ENCODE results near the gene LARGE2.

The LARGE2 gene

GRCh38 chr11:45927332-45927683, 4.9 kb downstream of the LARGE2 start:
- Mint-ChIP-seq H3K9me3 (no peaks in the 10 kb centered on the region), H3K27ac (peak overlapping the region; percentile 9), H3K36me3 (peaks cover 21% of the 10 kb centered on the region), H3K27me3 (no peaks in the 10 kb centered on the region), H3K4me3 (no peak overlapping the region), H3K4me1 (peaks cover 47% of the 10 kb centered on the region)
- ATAC-seq (ENCODE audit: low read depth) (no peak), DNase-seq (ENCODE audit: low spot score in 2 of 2) (no peak)

GRCh38 chr11:45927684-45928413, 5.4 kb downstream of the LARGE2 start:
- Mint-ChIP-seq H3K4me3 (no peak overlapping the region), H3K27me3 (no peaks in the 10 kb centered on the region), H3K4me1 (peaks cover 50% of the 10 kb centered on the region), H3K27ac (peak overlapping the region; percentile 9), H3K9me3 (no peaks in the 10 kb centered on the region), H3K36me3 (peaks cover 21% of the 10 kb centered on the region)
- DNase-seq (ENCODE audit: low spot score in 2 of 2) (no peak), ATAC-seq (ENCODE audit: low read depth) (no peak)

DNA sequence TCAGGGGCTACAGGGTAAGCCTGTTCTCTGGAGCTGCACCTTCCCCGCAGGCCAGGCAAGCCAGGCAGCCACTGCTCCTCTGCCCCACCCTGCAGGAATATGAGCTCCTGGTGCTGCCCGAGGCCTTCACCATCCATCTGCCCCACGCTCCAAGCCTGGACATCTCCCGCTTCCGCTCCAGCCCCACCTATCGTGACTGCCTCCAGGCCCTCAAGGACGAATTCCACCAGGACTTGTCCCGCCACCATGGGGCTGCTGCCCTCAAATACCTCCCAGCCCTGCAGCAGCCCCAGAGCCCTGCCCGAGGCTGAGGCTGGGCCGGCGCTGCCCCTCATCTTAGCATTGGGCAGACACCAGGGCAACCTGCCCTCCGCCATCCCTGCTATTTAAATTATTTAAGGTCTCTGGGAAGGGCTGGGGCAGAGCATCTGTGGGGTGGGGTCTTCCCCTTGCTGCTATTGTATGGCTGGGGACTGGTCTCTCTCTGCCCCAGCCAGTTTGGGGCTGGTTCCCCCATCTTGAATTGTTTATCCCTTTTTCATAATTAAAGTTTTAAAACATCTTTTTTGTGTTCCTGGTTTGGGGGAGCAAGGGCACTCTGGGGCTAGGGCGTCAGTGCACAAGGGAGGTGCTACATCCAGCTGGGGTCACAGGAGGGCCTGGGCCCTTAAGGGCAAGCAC, 6.2 kb downstream of the LARGE2 start:
- Mint-ChIP-seq H3K36me3 (peaks cover 19% of the 10 kb centered on the region), H3K27me3 (no peaks in the 10 kb centered on the region), H3K4me1 (peaks cover 55% of the 10 kb centered on the region), H3K27ac (peak overlapping the region; percentile 95), H3K4me3 (peak overlapping the region; percentile 28), H3K9me3 (no peaks in the 10 kb centered on the region)
- ATAC-seq (ENCODE audit: low read depth) (no peak), DNase-seq (ENCODE audit: low spot score in 2 of 2) (no peak)

- peak overlapping the region; percentile 86 for H3K4me3 Mint-ChIP-seq
- peak overlapping the region; percentile 95 for H3K27ac Mint-ChIP-seq
- H3K36me3 Mint-ChIP-seq = peaks cover 15% of the 10 kb centered on the region
- ATAC-seq (ENCODE audit: low read depth) = no peak
- H3K4me1 Mint-ChIP-seq = peaks cover 54% of the 10 kb centered on the region
- DNase-seq (ENCODE audit: low spot score in 2 of 2) = no peak
- H3K9me3 Mint-ChIP-seq = no peaks in the 10 kb centered on the region
- no peaks in the 10 kb centered on the region for H3K27me3 Mint-ChIP-seq
Measured at GRCh38 chr11:45929486-45930030, 7.1 kb downstream of the LARGE2 start.

DNA sequence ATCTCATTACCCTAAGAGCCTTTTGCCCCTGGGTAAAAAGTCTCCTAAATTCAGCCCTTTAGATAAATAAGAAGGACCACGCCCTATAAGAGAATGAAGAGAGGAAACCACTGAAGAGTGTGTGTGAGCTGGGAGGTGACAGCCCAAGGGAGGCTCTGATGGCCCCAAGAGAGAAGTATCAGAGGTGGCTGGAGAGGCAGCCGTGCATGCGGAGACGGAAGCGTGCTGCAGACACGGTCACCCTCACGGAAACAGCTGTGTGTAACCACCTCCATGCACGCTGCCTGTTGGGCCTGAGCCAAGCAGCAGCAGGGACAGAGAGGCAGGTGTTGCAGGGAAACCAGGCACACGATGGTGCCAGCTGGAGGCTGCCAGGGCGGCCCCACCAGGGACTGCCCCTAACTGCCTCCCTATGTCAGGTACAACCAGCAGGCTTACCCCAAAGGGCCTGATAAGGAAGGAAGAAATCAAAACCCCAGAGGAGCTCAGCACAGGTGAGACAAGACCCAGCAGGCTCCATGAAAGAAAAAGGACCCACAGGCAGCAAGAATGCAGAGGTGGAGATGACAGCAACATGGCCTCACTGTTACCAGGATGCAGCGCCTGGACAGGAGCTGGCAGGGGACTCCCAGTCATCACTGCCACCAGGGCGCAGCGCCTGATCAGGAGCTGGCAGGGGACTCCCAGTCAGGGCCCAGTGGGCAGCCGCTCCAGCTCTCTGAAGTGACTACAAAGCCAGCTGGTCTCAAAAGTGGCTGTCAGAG, 7.8 kb downstream of the LARGE2 start:
- peak overlapping the region; percentile 86 for H3K4me3 Mint-ChIP-seq
- H3K36me3 Mint-ChIP-seq = peaks cover 12% of the 10 kb centered on the region
- peak; percentile 88 for ATAC-seq (ENCODE audit: low read depth)
- H3K27me3 Mint-ChIP-seq = no peaks in the 10 kb centered on the region
- peaks cover 54% of the 10 kb centered on the region for H3K4me1 Mint-ChIP-seq
- peak overlapping the region; percentile 95 for H3K27ac Mint-ChIP-seq
- no peaks in the 10 kb centered on the region for H3K9me3 Mint-ChIP-seq
- DNase-seq (ENCODE audit: low spot score in 2 of 2) = peak; percentile 80 to 84

DNA sequence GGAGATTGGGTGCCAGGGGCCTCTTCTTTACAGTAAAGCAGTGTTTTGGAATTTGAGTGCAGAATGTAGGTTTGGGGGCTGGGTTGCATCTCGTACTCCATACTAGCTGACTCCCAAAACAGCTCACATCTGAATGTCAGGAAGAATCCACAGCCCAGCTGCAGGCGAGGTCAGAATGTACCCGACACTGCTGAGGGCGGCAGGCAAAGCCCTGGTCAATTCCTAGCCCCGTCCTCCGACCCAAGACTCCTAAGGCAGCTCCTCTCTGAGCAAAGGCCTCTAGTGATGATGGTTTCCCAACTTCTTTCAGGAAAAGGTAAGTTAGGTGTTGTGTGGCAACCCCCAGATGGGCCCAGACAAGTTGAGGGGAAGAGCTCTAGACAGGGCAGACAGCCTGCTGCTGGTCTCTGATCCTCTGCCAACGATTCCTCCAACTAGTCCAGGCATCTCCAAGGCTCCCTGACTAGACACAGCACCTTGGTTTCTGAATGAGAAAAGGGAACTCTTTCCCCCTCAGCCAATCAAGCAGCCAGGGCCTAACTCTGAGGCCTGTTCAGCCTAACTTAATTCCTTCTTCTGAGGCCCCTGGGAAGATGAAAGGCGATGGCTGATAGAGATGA, 8.6 kb downstream of the LARGE2 start:
- Mint-ChIP-seq H3K27ac (peak overlapping the region; percentile 95), H3K27me3 (no peaks in the 10 kb centered on the region), H3K4me3 (peak overlapping the region; percentile 86), H3K9me3 (no peaks in the 10 kb centered on the region), H3K4me1 (peaks cover 60% of the 10 kb centered on the region), H3K36me3 (peaks cover 12% of the 10 kb centered on the region)
- DNase-seq (ENCODE audit: low spot score in 2 of 2) (no peak), ATAC-seq (ENCODE audit: low read depth) (no peak)

- DNase-seq (ENCODE audit: low spot score in 2 of 2) (no peak), ATAC-seq (ENCODE audit: low read depth) (no peak)
- Mint-ChIP-seq H3K4me3 (peak overlapping the region; percentile 86), H3K4me1 (peaks cover 64% of the 10 kb centered on the region), H3K27ac (peak overlapping the region; percentile 95), H3K27me3 (no peaks in the 10 kb centered on the region), H3K9me3 (no peaks in the 10 kb centered on the region), H3K36me3 (peaks cover 12% of the 10 kb centered on the region)
Measured at GRCh38 chr11:45931739-45932138, 9.3 kb downstream of the LARGE2 start.

DNA sequence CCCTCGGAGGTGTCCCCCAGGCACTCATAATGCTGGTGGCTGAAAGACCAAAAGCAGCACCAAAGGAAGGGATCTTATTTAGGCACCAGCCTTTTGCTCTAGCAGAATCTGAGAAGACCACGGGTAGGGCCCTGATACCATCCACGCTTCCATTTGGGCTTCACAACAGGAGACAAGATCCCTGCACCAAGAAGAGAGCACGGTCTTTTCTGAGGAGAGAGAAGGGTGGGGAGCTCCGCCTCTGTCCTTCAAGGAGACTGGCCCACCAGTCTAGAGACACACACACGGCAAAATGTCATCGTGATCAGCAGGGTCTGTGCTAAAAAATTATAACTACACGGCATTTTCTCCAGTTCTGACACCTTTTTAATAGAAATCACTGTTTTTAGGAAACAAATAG, 9.8 kb downstream of the LARGE2 start:
- peak overlapping the region; percentile 95 for H3K27ac Mint-ChIP-seq
- H3K9me3 Mint-ChIP-seq = no peaks in the 10 kb centered on the region
- peaks cover 63% of the 10 kb centered on the region for H3K4me1 Mint-ChIP-seq
- H3K4me3 Mint-ChIP-seq = peak overlapping the region; percentile 86
- no peak for ATAC-seq (ENCODE audit: low read depth)
- no peaks in the 10 kb centered on the region for H3K27me3 Mint-ChIP-seq
- H3K36me3 Mint-ChIP-seq = peaks cover 12% of the 10 kb centered on the region
- DNase-seq (ENCODE audit: low spot score in 2 of 2) = no peak

DNA sequence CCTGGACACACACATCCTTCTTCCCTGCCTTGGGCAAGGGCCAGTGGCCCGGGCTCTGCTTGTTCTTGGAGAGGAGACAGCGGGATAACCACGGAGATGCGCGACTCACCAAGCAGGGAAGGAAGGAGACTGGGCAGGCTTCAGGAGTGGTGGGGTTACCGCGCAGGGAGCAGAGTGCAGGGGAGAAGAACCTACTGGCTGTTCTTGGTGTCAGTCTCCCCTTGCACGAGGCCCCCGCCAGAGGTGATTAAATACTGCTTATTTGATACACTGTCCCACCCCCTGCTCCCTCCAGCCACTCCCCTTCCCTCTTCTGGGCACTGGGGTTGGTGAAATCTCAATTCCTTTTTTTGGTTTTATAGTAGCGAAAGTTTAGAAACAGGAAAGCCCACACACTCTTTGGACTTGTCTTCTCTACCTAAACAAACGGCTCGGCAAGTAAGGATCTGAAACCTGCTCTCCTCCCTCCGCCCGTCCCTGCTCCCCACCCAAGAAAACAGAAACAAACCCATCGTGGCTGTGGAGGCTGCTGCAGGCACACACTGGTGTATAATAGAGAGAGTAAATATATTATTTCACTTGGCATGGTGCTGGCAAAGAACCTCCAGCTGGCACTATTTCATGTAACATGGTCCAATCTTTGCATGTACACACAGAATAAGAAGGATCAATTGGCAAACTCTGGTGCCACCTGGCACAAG, 10.8 kb downstream of the LARGE2 start:
- Mint-ChIP-seq H3K36me3 (peaks cover 4% of the 10 kb centered on the region), H3K9me3 (no peaks in the 10 kb centered on the region), H3K27ac (peak overlapping the region; percentile 86), H3K4me3 (peak overlapping the region; percentile 86), H3K27me3 (no peaks in the 10 kb centered on the region), H3K4me1 (peaks cover 59% of the 10 kb centered on the region)
- ATAC-seq (ENCODE audit: low read depth) (peak; percentile 43), DNase-seq (ENCODE audit: low spot score in 2 of 2) (peak in 1 of 2 donors; percentile 56)

DNA sequence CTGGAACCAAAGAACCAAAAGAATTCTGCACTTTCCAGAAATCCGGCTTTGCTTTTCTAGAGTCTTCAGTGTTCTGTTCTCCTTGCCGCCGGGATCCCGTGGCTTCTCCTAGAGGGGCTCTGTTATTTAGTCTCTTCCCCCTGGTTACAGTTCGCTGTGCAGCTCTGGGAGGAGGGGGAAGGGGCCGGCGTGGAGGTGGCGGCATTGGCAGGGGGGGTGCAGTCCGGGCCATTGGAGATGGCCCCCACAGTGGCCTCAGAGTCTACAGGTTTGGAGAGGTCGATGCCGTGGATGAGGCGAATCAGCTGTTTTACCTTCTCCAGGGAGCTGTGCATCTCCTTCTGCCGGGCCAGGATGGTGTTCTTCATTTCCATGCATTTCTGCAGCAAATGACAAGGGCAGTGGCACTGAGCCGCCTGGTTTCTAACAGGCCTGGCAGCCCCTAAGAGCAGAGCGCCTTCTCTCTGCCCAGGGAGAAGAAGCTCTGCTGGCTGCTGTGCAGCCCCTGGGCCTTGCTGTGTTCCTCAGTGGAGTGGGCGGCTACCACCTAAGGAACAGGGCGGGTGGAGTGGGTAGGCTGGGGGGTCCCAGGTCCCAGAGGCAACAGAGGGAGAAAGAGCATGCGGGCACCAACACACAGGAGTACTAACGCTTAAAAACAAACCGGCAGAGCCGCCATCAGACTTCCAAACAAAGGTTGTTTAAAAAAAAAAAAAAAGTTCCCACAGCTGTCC, 11.6 kb downstream of the LARGE2 start:
- DNase-seq (ENCODE audit: low spot score in 2 of 2) = no peak
- Mint-ChIP-seq H3K9me3 (no peaks in the 10 kb centered on the region), H3K36me3 (peaks cover 4% of the 10 kb centered on the region), H3K27ac (peak overlapping the region; percentile 86), H3K27me3 (no peaks in the 10 kb centered on the region), H3K4me1 (peaks cover 58% of the 10 kb centered on the region), H3K4me3 (peak overlapping the region; percentile 86)
- no peak for ATAC-seq (ENCODE audit: low read depth)

GRCh38 chr11:45934580-45935318, 12.3 kb downstream of the LARGE2 start:
- Mint-ChIP-seq H3K9me3 (no peaks in the 10 kb centered on the region), H3K27me3 (no peaks in the 10 kb centered on the region), H3K36me3 (peaks cover 4% of the 10 kb centered on the region), H3K4me1 (peaks cover 60% of the 10 kb centered on the region), H3K27ac (no peak overlapping the region), H3K4me3 (peak overlapping the region; percentile 21)
- DNase-seq (ENCODE audit: low spot score in 2 of 2) (no peak), ATAC-seq (ENCODE audit: low read depth) (no peak)

GRCh38 chr11:45935349-45936064, 13.1 kb downstream of the LARGE2 start:
- Mint-ChIP-seq H3K4me1 (peaks cover 54% of the 10 kb centered on the region), H3K4me3 (peak overlapping the region; percentile 39), H3K36me3 (peaks cover 4% of the 10 kb centered on the region), H3K9me3 (no peaks in the 10 kb centered on the region), H3K27me3 (no peaks in the 10 kb centered on the region), H3K27ac (no peak overlapping the region)
- DNase-seq (ENCODE audit: low spot score in 2 of 2) (no peak), ATAC-seq (ENCODE audit: low read depth) (peak; percentile 12)
